Measurements from ENCODE around the gene SFXN5.

Gene SFXN5

GRCh38 chr2:72925328-72925943 lies 146.1 kb downstream of the SFXN5 start:
- DNase-seq (ENCODE audit: low read depth, low spot score): no peak

- peak; percentile 35 for DNase-seq (ENCODE audit: low read depth, low spot score)
Observed at GRCh38 chr2:72924353-72925240, 146.9 kb downstream of the SFXN5 start.

- DNase-seq (ENCODE audit: low read depth, low spot score): no peak
Observed at GRCh38 chr2:72923833-72924352, 147.6 kb downstream of the SFXN5 start.

GRCh38 chr2:72921853-72922252 lies 149.7 kb downstream of the SFXN5 start:
- no peak for DNase-seq (ENCODE audit: low read depth, low spot score)

GRCh38 chr2:72921088-72921851 lies 150.2 kb downstream of the SFXN5 start:
- no peak for DNase-seq (ENCODE audit: low read depth, low spot score)

GRCh38 chr2:72920318-72921087 lies 151.0 kb downstream of the SFXN5 start:
- DNase-seq (ENCODE audit: low read depth, low spot score): peak; percentile 69

GRCh38 chr2:72919414-72920317 lies 151.8 kb downstream of the SFXN5 start:
- DNase-seq (ENCODE audit: low read depth, low spot score): no peak

- DNase-seq (ENCODE audit: low read depth, low spot score): no peak
Observed at GRCh38 chr2:72917877-72918553, 153.5 kb downstream of the SFXN5 start.

GRCh38 chr2:72917138-72917876 lies 154.2 kb downstream of the SFXN5 start, which contains the start of gene EMX1:
EMX1 (plus strand) TSS chr2:72917519; CDS start chr2:72917853, 334 bp downstream.
- peak; percentile 74 for DNase-seq (ENCODE audit: low read depth, low spot score)

- no peak for DNase-seq (ENCODE audit: low read depth, low spot score)
Observed at GRCh38 chr2:72916743-72917137, 154.8 kb downstream of the SFXN5 start.

GRCh38 chr2:72915907-72916742 lies 155.4 kb downstream of the SFXN5 start:
- peak; percentile 78 for DNase-seq (ENCODE audit: low read depth, low spot score)

GRCh38 chr2:72915320-72915906 lies 156.1 kb downstream of the SFXN5 start:
- DNase-seq (ENCODE audit: low read depth, low spot score): no peak

GRCh38 chr2:72914589-72915319 lies 156.8 kb downstream of the SFXN5 start:
- no peak for DNase-seq (ENCODE audit: low read depth, low spot score)

GRCh38 chr2:72914206-72914559 lies 157.3 kb downstream of the SFXN5 start:
- no peak for DNase-seq (ENCODE audit: low read depth, low spot score)

GRCh38 chr2:72913486-72914205 lies 157.9 kb downstream of the SFXN5 start:
- no peak for DNase-seq (ENCODE audit: low read depth, low spot score)

GRCh38 chr2:72911256-72911655 lies 160.3 kb downstream of the SFXN5 start:
- DNase-seq (ENCODE audit: low read depth, low spot score): no peak
